ENCODE measurements around the gene PRKAA1. TPM values are rescaled to one million over a fixed set of nuclear protein-coding genes. Genes with fewer than 3 reads are reported as not detected.

The PRKAA1 gene
- total RNA-seq, 1 donor from 2014 or later = 67.8 TPM

DNA sequence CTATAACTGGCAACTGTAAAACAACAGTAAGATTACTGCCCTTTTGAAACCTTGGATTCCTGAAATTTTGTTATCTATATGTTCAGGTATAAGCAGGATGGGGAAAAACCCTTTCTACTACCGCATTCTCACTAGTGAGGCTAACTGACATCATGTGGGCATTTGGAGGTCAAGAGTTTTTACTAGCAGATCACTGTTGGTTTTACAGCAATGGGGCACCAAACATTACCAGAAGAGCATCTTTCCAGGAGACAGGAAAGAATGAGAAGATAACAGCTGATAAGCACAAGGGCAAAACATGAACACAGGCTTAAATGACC lies 21.6 kb downstream of the PRKAA1 start:
- H3K36me3 Mint-ChIP-seq (ENCODE audit: low read depth) = peaks cover 9% of the 10 kb centered on the region
- H3K4me3 Mint-ChIP-seq (ENCODE audit: unreplicated experiment) = no peak overlapping the region
- TF ChIP-seq, protein P1, sequence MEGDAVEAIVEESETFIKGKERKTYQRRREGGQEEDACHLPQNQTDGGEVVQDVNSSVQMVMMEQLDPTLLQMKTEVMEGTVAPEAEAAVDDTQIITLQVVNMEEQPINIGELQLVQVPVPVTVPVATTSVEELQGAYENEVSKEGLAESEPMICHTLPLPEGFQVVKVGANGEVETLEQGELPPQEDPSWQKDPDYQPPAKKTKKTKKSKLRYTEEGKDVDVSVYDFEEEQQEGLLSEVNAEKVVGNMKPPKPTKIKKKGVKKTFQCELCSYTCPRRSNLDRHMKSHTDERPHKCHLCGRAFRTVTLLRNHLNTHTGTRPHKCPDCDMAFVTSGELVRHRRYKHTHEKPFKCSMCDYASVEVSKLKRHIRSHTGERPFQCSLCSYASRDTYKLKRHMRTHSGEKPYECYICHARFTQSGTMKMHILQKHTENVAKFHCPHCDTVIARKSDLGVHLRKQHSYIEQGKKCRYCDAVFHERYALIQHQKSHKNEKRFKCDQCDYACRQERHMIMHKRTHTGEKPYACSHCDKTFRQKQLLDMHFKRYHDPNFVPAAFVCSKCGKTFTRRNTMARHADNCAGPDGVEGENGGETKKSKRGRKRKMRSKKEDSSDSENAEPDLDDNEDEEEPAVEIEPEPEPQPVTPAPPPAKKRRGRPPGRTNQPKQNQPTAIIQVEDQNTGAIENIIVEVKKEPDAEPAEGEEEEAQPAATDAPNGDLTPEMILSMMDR (IDR thresholded peaks at IDR 0.05) = no peak
- H3K9me3 Mint-ChIP-seq (ENCODE audit: low read depth) = no peaks in the 10 kb centered on the region
- DNase-seq (ENCODE audit: low spot score) = no peak
- H3K4me1 Mint-ChIP-seq (ENCODE audit: low read depth) = peaks cover 25% of the 10 kb centered on the region
- H3K27ac Mint-ChIP-seq (ENCODE audit: unreplicated experiment) = no peak overlapping the region
- H3K27me3 Mint-ChIP-seq (ENCODE audit: low read depth) = no peaks in the 10 kb centered on the region

DNA sequence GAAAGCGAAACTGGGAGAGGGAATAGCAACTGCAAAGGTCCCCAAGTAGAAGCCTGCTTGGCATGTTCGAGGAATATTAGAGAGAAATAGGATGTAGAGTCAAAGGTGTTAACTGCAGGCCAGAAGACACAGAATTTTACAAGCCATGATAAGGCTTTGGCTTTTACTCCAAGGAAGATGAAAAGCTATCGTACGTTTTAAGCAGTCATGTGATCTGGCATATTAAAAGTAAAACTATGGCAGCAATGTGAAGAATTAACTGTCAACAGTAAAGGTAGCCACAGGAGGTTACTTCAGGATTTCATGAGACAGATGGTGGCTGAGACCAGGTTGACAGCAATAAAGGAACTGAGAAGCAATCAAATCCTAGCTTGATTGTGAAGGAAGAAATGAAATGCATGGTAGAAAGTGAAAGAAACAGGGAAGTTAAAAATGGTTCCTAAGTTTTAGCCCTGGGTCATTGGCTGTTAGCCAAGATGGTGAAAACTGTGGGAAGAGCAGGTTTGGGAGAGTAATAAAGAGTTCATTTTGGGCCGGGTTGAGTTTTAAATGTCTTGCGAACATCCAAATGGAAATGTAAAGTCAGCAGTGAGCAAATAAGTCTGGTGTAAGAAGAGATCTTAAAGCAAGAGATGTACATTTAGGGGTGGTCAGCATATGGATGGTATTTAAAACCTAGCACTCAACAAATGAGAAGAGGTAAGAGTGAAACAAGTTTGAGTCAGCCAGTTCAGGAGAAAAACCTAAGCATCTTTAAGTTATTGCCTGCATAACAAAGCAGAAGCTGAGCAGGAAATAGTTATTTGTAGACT lies 22.1 kb downstream of the PRKAA1 start:
- Mint-ChIP-seq H3K4me3 (ENCODE audit: unreplicated experiment) (no peak overlapping the region), H3K9me3 (ENCODE audit: low read depth) (no peaks in the 10 kb centered on the region), H3K27ac (ENCODE audit: unreplicated experiment) (peak overlapping the region; percentile 55), H3K27me3 (ENCODE audit: low read depth) (no peaks in the 10 kb centered on the region), H3K36me3 (ENCODE audit: low read depth) (peaks cover 9% of the 10 kb centered on the region), H3K4me1 (ENCODE audit: low read depth) (peaks cover 19% of the 10 kb centered on the region)
- no peak for DNase-seq (ENCODE audit: low spot score)
- TF ChIP-seq, protein P1 (IDR thresholded peaks at IDR 0.05) = no peak

DNA sequence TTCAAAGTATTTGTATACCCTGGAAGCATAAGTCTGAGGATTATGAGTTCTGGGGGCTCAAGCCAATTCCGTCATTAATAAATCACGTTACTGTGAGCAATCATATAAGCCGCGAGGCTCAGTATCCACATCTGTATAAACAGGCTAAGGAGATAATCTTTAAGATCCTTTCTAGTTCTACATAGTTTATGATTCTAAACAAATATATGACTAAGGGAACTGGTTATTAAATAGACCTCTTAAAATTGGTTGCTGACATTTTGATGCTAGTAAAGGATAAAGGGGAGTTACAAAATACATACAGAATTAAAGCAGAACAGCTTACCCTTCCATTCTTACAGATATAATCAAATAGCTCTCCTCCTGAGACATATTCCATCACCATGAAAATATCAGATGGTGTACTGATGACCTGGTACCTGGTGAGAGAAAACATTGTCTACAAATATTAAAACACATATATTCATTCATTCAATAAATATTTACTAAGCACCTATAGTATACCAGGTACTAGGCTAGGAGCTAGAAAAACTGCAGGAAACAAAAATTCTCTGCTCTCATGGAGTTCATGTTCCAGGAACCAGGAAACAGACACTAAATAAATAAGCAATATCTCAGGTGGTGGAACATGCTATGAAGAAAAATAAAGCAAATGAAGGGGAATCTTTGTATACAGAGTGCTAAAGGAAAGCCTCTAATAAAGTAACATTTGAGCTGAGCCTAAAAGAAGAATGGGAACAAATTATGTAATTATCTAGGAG lies 22.9 kb downstream of the PRKAA1 start:
- Mint-ChIP-seq H3K4me3 (ENCODE audit: unreplicated experiment) (no peak overlapping the region), H3K4me1 (ENCODE audit: low read depth) (peaks cover 14% of the 10 kb centered on the region), H3K27me3 (ENCODE audit: low read depth) (no peaks in the 10 kb centered on the region), H3K9me3 (ENCODE audit: low read depth) (no peaks in the 10 kb centered on the region), H3K36me3 (ENCODE audit: low read depth) (peaks cover 11% of the 10 kb centered on the region), H3K27ac (ENCODE audit: unreplicated experiment) (peak overlapping the region; percentile 55)
- no peak for DNase-seq (ENCODE audit: low spot score)
- TF ChIP-seq, protein P1 (IDR thresholded peaks at IDR 0.05) = no peak

DNA sequence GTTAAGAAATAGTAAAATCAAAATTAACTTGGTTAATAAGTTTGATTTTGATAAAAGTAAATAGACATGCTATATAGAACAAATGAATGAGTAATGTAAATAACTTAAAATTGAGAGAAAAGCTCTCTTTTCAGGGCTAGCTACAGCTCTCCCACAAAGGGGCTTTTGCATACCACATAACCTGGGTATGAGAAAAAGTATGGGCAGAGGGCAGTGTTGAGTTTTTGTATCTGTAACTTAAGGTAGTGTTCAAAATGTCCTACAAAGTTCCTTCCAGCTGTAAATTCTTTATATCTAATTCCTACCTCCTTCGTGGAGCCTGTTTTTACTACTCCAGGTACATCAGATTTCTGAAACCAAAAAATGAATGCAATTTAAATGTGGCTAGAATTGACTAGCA lies 23.6 kb downstream of the PRKAA1 start:
- TF ChIP-seq, protein P1 (IDR thresholded peaks at IDR 0.05) = peak; percentile 18
- no peak for DNase-seq (ENCODE audit: low spot score)
- H3K9me3 Mint-ChIP-seq (ENCODE audit: low read depth) = no peaks in the 10 kb centered on the region
- peaks cover 11% of the 10 kb centered on the region for H3K36me3 Mint-ChIP-seq (ENCODE audit: low read depth)
- peaks cover 14% of the 10 kb centered on the region for H3K4me1 Mint-ChIP-seq (ENCODE audit: low read depth)
- no peak overlapping the region for H3K27ac Mint-ChIP-seq (ENCODE audit: unreplicated experiment)
- H3K4me3 Mint-ChIP-seq (ENCODE audit: unreplicated experiment) = no peak overlapping the region
- no peaks in the 10 kb centered on the region for H3K27me3 Mint-ChIP-seq (ENCODE audit: low read depth)

DNA sequence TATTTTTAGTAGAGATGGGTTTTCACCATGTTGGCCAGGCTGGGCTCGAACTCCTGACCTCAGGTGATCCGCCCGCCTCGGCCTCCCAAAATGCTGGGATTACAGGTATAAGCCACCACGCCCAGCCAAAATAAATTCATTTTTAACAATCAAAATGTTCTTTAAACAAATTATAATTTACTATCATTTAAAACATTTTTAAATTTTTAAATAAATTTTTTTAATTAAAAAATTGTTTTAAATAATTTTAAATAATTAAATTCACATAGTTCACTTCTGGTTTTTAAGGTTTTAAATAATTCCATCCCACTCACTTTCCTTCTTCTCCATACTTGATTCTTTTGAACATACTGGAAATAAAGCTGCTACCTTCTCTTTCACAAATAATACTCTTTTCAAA lies 27.4 kb downstream of the PRKAA1 start:
- Mint-ChIP-seq H3K36me3 (ENCODE audit: low read depth) (peaks cover 10% of the 10 kb centered on the region), H3K27me3 (ENCODE audit: low read depth) (no peaks in the 10 kb centered on the region), H3K4me3 (ENCODE audit: unreplicated experiment) (no peak overlapping the region), H3K9me3 (ENCODE audit: low read depth) (no peaks in the 10 kb centered on the region), H3K4me1 (ENCODE audit: low read depth) (peaks cover 4% of the 10 kb centered on the region), H3K27ac (ENCODE audit: unreplicated experiment) (no peak overlapping the region)
- TF ChIP-seq, protein P1 (IDR thresholded peaks at IDR 0.05) = no peak
- DNase-seq (ENCODE audit: low spot score) = no peak
